NCI-H510A (cell line): ENCODE data around the gene LANCL1.

Source experiments
- DNase-seq: peaks from one replicate; lab custom pipeline; 2025; lab: John Stamatoyannopoulos, UW

Gene LANCL1

DNA sequence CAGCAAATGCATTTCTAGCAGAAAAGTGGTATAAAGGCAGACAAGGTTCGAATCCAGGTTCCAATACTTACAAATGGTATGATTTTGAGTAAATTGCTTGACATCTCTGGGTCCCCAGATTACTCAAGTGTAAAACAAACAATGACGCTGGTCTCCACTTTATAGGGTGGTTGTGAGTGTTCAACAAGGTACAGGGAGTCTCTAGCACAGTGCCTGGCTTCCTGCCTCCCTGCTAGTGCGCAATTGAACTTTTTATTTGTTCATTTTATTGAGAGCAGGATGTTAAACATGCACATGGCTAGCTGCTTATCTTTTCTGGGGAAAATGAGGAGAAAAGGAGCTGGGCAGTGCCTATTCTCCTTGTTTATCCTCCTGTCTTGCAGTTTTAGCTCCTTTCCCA, 86.7 kb downstream of the LANCL1 start:
- no peak for DNase-seq

DNA sequence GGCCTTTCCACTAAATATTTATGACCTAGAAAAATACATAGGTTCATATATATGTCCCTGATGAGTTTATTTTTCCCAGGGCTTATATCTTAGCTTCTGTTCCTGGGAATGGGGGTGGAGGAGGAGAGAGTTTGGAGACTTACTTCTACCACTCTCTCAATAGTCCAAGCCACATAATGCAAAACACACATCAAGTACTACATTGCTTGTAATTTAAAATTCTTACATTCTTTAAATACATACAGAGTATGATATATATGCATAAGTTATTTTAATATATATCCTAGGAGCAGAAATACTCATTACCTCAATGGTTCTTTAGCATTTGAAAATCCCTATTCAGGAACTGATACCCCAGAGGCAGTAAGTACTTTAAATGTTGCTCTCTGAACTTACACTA, 88.4 kb downstream of the LANCL1 start:
- no peak for DNase-seq

DNA sequence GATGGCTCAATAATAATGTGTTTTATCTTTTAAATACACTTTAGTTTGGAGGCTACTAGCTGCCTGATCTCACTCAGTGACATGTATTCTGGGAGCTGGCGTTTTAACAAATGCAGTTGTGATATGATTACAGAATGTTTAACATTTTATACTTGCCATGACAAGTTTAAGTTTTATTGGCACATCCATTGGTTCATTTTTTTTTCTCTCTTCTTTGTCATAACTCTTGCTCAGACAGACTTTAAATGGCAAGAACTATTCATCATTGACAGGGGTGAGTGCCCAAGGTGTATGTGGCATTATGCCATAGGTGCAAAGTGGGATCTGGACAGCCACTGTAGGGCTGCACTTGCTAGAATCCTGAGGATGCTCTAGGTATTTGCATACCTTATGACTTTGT, 89.5 kb downstream of the LANCL1 start:
- no peak for DNase-seq
